Measurements from ENCODE around the gene TOGARAM1.

DNA sequence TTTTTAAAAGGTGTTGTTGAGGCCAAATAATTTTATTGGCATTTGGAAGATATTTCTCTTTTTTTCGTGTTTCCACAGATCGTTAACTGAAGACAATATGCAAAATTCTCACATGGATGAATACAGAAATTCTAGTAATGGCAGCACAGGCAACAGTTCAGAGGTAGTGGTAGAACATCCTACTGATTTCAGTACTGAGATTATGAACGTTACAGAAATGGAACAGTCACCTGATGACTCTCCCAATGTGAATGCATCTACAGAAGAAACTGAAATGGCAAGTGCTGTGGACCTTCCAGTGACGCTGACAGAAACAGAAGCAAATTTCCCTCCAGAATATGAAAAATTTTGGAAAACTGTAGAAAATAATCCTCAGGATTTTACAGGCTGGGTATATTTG lies 133.2 kb downstream of the TOGARAM1 start:
- TF ChIP-seq, protein P1, sequence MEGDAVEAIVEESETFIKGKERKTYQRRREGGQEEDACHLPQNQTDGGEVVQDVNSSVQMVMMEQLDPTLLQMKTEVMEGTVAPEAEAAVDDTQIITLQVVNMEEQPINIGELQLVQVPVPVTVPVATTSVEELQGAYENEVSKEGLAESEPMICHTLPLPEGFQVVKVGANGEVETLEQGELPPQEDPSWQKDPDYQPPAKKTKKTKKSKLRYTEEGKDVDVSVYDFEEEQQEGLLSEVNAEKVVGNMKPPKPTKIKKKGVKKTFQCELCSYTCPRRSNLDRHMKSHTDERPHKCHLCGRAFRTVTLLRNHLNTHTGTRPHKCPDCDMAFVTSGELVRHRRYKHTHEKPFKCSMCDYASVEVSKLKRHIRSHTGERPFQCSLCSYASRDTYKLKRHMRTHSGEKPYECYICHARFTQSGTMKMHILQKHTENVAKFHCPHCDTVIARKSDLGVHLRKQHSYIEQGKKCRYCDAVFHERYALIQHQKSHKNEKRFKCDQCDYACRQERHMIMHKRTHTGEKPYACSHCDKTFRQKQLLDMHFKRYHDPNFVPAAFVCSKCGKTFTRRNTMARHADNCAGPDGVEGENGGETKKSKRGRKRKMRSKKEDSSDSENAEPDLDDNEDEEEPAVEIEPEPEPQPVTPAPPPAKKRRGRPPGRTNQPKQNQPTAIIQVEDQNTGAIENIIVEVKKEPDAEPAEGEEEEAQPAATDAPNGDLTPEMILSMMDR (IDR thresholded peaks at IDR 0.05; ENCODE audit: insufficient read depth, low read depth, low read length) = no peak
- no peak for TF ChIP-seq EZH2 (IDR thresholded peaks at IDR 0.05; ENCODE audit: insufficient read depth, low read length)

Data from astrocyte (in vitro differentiated cells and primary cell).